Chondrocyte (in vitro differentiated cells): ENCODE data around the gene PRKAB1. TPM values are rescaled to one million over a fixed set of nuclear protein-coding genes. Genes with fewer than 3 reads are reported as not detected.

ENCODE experiments used
- DNase-seq: peaks from one replicate; pipeline ENCODE4 v3.0.0; 2021; ENCODE audit warnings: mixed read lengths, low spot score
- H3K27ac Mint-ChIP-seq: one replicate; pipeline ENCODE4 v1.8.0; 2021; ENCODE audit warnings: mild to moderate bottlenecking, moderate library complexity, mixed read lengths; ENCODE audit not compliant: unreplicated experiment
- H3K27me3 Mint-ChIP-seq: 2 replicates; pipeline ENCODE4 v1.8.0; 2021; ENCODE audit warnings: low read depth, mixed read lengths
- H3K36me3 Mint-ChIP-seq: 2 replicates; pipeline ENCODE4 v1.8.0; 2021; ENCODE audit warnings: low read depth, mixed read lengths
- H3K4me1 Mint-ChIP-seq: 2 replicates; pipeline ENCODE4 v1.8.0; 2021; ENCODE audit warnings: low read depth, mild to moderate bottlenecking, mixed read lengths
- H3K4me3 Mint-ChIP-seq: one replicate; pipeline ENCODE4 v1.8.0; 2021; ENCODE audit warnings: mild to moderate bottlenecking, moderate library complexity, mixed read lengths; ENCODE audit not compliant: unreplicated experiment
- H3K9me3 Mint-ChIP-seq: 2 replicates; pipeline ENCODE4 v1.8.0; 2021; ENCODE audit warnings: low read depth, mixed read lengths
- CTCF ChIP-seq: fragments of 200-600 bp; sonication (generic); IDR thresholded peaks from 2 replicates; pipeline ENCODE4 v1.5.0; 2021; ENCODE audit warnings: antibody characterized with exemption, mild to moderate bottlenecking, moderate library complexity
- total RNA-seq: library from RNA; stranded (reverse); gene quantifications from 3 replicates; pipeline ENCODE4 v1.2.1, GENCODE V29; 2021

The PRKAB1 gene
- total RNA-seq, 1 donor from 2014 or later, result 20.8 TPM

GRCh38 chr12:119710965-119711551, 43.1 kb downstream of the PRKAB1 start:
- no peak for TF ChIP-seq CTCF
- Mint-ChIP-seq H3K4me1 (peaks cover 8% of the 10 kb centered on the region), H3K9me3 (peaks cover 6% of the 10 kb centered on the region), H3K36me3 (peaks cover 6% of the 10 kb centered on the region), H3K27me3 (no peaks in the 10 kb centered on the region), H3K4me3 (no peak overlapping the region), H3K27ac (no peak overlapping the region)
- DNase-seq, result no peak

GRCh38 chr12:119711693-119712092, 43.8 kb downstream of the PRKAB1 start:
- peaks cover 10% of the 10 kb centered on the region for H3K9me3 Mint-ChIP-seq
- H3K27me3 Mint-ChIP-seq, result no peaks in the 10 kb centered on the region
- peaks cover 14% of the 10 kb centered on the region for H3K4me1 Mint-ChIP-seq
- no peak overlapping the region for H3K27ac Mint-ChIP-seq
- no peak for TF ChIP-seq CTCF
- H3K4me3 Mint-ChIP-seq, result no peak overlapping the region
- peaks cover 6% of the 10 kb centered on the region for H3K36me3 Mint-ChIP-seq
- no peak for DNase-seq

GRCh38 chr12:119712721-119713120, 44.8 kb downstream of the PRKAB1 start:
- no peak for DNase-seq
- no peak overlapping the region for H3K4me3 Mint-ChIP-seq
- TF ChIP-seq CTCF, result no peak
- peaks cover 16% of the 10 kb centered on the region for H3K4me1 Mint-ChIP-seq
- H3K27me3 Mint-ChIP-seq, result no peaks in the 10 kb centered on the region
- no peak overlapping the region for H3K27ac Mint-ChIP-seq
- peaks cover 6% of the 10 kb centered on the region for H3K36me3 Mint-ChIP-seq
- peaks cover 10% of the 10 kb centered on the region for H3K9me3 Mint-ChIP-seq

- no peak for TF ChIP-seq CTCF
- no peak for DNase-seq
- no peak overlapping the region for H3K27ac Mint-ChIP-seq
- H3K27me3 Mint-ChIP-seq, result no peaks in the 10 kb centered on the region
- peaks cover 16% of the 10 kb centered on the region for H3K4me1 Mint-ChIP-seq
- H3K9me3 Mint-ChIP-seq, result peaks cover 10% of the 10 kb centered on the region
- peaks cover 6% of the 10 kb centered on the region for H3K36me3 Mint-ChIP-seq
- H3K4me3 Mint-ChIP-seq, result no peak overlapping the region
Measured at GRCh38 chr12:119713551-119714031, 45.7 kb downstream of the PRKAB1 start.

GRCh38 chr12:119714614-119715267, 46.8 kb downstream of the PRKAB1 start:
- no peaks in the 10 kb centered on the region for H3K27me3 Mint-ChIP-seq
- DNase-seq, result no peak
- peaks cover 16% of the 10 kb centered on the region for H3K4me1 Mint-ChIP-seq
- peaks cover 6% of the 10 kb centered on the region for H3K36me3 Mint-ChIP-seq
- H3K27ac Mint-ChIP-seq, result no peak overlapping the region
- H3K4me3 Mint-ChIP-seq, result no peak overlapping the region
- H3K9me3 Mint-ChIP-seq, result peaks cover 10% of the 10 kb centered on the region
- no peak for TF ChIP-seq CTCF
